K562 (cell line): ENCODE results near the gene TRMT2A. TPM values are rescaled to one million over a fixed set of nuclear protein-coding genes. Genes with fewer than 3 reads are reported as not detected.

Experiments used
- BACH1 ChIP-seq: fragments of 200-800 bp; sonication (Bioruptor generic); IDR thresholded peaks from 2 replicates; pipeline ENCODE4 v1.6.1; 2016; ENCODE audit warnings: missing genetic modification characterization, missing compliant biosample characterization
- IRF2 ChIP-seq: sonication (generic); formaldehyde crosslinking; IDR thresholded peaks from 2 replicates; pipeline ENCODE4 v1.8.1; 2022; ENCODE audit warnings: mild to moderate bottlenecking, missing genetic modification reagents
- KDM4B ChIP-seq, 2 experiments: fragments of 450-650 bp in 1 of 2; sonication (generic) in 1 of 2; IDR thresholded peaks; 2 replicates each; pipeline ENCODE4 v1.6.1; 2016 to 2017; ENCODE audit warnings: borderline replicate concordance in 2 of 2, antibody characterized with exemption in 1 of 2, low read depth in 1 of 2, mild to moderate bottlenecking in 1 of 2
- MEF2D ChIP-seq: conservative IDR thresholded peaks from 2 replicates; pipeline ENCODE4 v1.6.1; 2016; ENCODE audit warnings: low read depth, missing genetic modification characterization, missing compliant biosample characterization
- MTF1 ChIP-seq: fragments of 250-450 bp; sonication (Bioruptor Pico); IDR thresholded peaks from 2 replicates; pipeline ENCODE4 v1.9.0; 2021; ENCODE audit warnings: moderate library complexity, mild to moderate bottlenecking, inconsistent platforms, borderline replicate concordance
- PML ChIP-seq: IDR thresholded peaks from 2 replicates; pipeline ENCODE4 v1.6.1; 2012; ENCODE audit warnings: low read length, inconsistent platforms
- POLR2A ChIP-seq: fragments of 450-650 bp; conservative IDR thresholded peaks from 2 replicates; pipeline ENCODE4 v1.6.1; 2016
- POLR3G ChIP-seq: IDR thresholded peaks from 2 replicates; pipeline ENCODE4 v1.6.1; 2011; ENCODE audit not compliant: insufficient read length, insufficient replicate concordance; ENCODE audit errors: extremely low read depth
- RUNX1 ChIP-seq: sonication (generic); IDR thresholded peaks from 2 replicates; pipeline ENCODE4 v1.6.1; 2016; ENCODE audit warnings: antibody characterized with exemption, low read depth
- SRSF3 ChIP-seq: fragments of 200-400 bp; formaldehyde crosslinking; IDR thresholded peaks from 2 replicates; pipeline ENCODE4 v1.6.1; 2016; ENCODE audit warnings: mild to moderate bottlenecking, low read length, moderate library complexity; ENCODE audit not compliant: insufficient read depth
- ZBTB11 ChIP-seq, 3 experiments: fragments of 200-800 bp in 1 of 3; fragments of 250-450 bp in 1 of 3; fragments of 450-650 bp in 1 of 3; sonication (Bioruptor Pico) in 1 of 3; sonication (Bioruptor generic) in 1 of 3; formaldehyde crosslinking in 1 of 3; IDR thresholded peaks; 2 replicates each; pipeline versions ENCODE4 v1.6.1 to v1.8.0; 2016 to 2022; ENCODE audit warnings: mild to moderate bottlenecking in 2 of 3, missing genetic modification characterization in 2 of 3, missing compliant biosample characterization in 1 of 3, moderate library complexity in 1 of 3
- ZBTB43 ChIP-seq: sonication (generic); formaldehyde crosslinking; IDR thresholded peaks from 2 replicates; pipeline ENCODE4 v1.8.0; 2023; ENCODE audit warnings: mild to moderate bottlenecking, missing genetic modification reagents
- ZBTB7A ChIP-seq: IDR thresholded peaks from 2 replicates; pipeline ENCODE4 v1.6.1; 2011; ENCODE audit warnings: low read depth, mild to moderate bottlenecking, low read length, moderate library complexity, borderline replicate concordance; ENCODE audit not compliant: control insufficient read depth
- polyA plus RNA-seq, 8 experiments: library from polyadenylated mRNA; depleted of rRNA in 4 of 8; stranded (reverse) in 5 of 8; unstranded in 3 of 8; fragments of >200 nt; fragmentation: Nextera tagmentation in 2 of 8; fragmentation: Illumina TruSeq in 1 of 8; extraction: Ambion mirVana in 2 of 8; extraction: Trizol in 1 of 8; gene quantifications; 2 replicates each; pipeline versions ENCODE4 v1.2.1 to v1.2.3, GENCODE V29; 2011 to 2014; ENCODE audit warnings: inconsistent platforms in 1 of 8, missing spikeins in 1 of 8
- total RNA-seq, 7 experiments: library from RNA; depleted of rRNA in 6 of 7; stranded (reverse); fragments of >200 nt in 6 of 7; fragmentation: Illumina TruSeq in 2 of 7; extraction: Trizol in 2 of 7; gene quantifications; 2 replicates each; pipeline versions ENCODE4 v1.2.1 to v1.2.3, GENCODE V29; 2011 to 2021; ENCODE audit warnings: low replicate concordance in 1 of 7
- TF ChIP-seq, protein P1 (sequence below): sonication (generic); formaldehyde crosslinking; IDR thresholded peaks from 2 replicates; pipeline ENCODE4 v1.8.1; 2023; ENCODE audit warnings: mild to moderate bottlenecking, missing genetic modification reagents
- TF ChIP-seq, protein P2 (sequence below): fragments of 250-450 bp; sonication (Bioruptor Pico); IDR thresholded peaks from 2 replicates; pipeline ENCODE4 v1.9.0; 2021; ENCODE audit warnings: mild to moderate bottlenecking, inconsistent platforms
- TF ChIP-seq, protein P3 (sequence below): fragments of 450-650 bp; IDR thresholded peaks from 2 replicates; pipeline ENCODE4 v1.6.1; 2016; ENCODE audit warnings: borderline replicate concordance

Gene TRMT2A
- total and polyA plus RNA-seq, 9 of the 15 experiments (the other 6 are each of a cell fraction or from before 2014, with no cell fraction given), result 1.6 to 265 (median 140) TPM

DNA sequence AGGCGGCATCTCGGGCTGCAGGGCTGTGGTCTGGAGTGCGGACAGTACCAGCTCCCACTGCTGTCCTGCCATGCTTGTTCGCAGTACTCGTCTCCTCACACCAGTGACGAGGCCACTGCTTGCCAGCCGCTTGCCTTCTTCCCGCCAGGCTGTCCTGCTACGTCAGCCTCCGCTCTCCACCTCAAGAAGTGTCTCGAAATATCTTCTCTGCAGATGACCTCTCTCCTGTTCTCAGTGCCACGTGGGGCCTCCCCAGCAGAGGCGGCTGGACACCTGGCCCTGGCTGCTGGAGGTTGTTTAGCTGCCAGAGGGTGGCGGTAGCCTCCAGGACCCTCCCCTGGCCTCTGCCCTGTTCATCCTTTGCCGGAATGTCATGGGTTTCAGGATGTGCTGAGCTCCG is 36.9 kb upstream of the TRMT2A start (continued):
- TF ChIP-seq ZBTB11 (CRISPR knock-in tag; IDR thresholded peaks at IDR 0.05), result no peak
- TF ChIP-seq ZBTB43 (CRISPR knock-in tag), result no peak
- TF ChIP-seq SRSF3, result 0 out of 2 replicates have a peak, but pooled peaks have one; percentile 44
- TF ChIP-seq, protein P1, sequence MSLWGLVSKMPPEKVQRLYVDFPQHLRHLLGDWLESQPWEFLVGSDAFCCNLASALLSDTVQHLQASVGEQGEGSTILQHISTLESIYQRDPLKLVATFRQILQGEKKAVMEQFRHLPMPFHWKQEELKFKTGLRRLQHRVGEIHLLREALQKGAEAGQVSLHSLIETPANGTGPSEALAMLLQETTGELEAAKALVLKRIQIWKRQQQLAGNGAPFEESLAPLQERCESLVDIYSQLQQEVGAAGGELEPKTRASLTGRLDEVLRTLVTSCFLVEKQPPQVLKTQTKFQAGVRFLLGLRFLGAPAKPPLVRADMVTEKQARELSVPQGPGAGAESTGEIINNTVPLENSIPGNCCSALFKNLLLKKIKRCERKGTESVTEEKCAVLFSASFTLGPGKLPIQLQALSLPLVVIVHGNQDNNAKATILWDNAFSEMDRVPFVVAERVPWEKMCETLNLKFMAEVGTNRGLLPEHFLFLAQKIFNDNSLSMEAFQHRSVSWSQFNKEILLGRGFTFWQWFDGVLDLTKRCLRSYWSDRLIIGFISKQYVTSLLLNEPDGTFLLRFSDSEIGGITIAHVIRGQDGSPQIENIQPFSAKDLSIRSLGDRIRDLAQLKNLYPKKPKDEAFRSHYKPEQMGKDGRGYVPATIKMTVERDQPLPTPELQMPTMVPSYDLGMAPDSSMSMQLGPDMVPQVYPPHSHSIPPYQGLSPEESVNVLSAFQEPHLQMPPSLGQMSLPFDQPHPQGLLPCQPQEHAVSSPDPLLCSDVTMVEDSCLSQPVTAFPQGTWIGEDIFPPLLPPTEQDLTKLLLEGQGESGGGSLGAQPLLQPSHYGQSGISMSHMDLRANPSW, result no peak; the same call in 1 of the 2 replicates
- peak; percentile 80 for TF ChIP-seq ZBTB7A
- TF ChIP-seq, protein P2, sequence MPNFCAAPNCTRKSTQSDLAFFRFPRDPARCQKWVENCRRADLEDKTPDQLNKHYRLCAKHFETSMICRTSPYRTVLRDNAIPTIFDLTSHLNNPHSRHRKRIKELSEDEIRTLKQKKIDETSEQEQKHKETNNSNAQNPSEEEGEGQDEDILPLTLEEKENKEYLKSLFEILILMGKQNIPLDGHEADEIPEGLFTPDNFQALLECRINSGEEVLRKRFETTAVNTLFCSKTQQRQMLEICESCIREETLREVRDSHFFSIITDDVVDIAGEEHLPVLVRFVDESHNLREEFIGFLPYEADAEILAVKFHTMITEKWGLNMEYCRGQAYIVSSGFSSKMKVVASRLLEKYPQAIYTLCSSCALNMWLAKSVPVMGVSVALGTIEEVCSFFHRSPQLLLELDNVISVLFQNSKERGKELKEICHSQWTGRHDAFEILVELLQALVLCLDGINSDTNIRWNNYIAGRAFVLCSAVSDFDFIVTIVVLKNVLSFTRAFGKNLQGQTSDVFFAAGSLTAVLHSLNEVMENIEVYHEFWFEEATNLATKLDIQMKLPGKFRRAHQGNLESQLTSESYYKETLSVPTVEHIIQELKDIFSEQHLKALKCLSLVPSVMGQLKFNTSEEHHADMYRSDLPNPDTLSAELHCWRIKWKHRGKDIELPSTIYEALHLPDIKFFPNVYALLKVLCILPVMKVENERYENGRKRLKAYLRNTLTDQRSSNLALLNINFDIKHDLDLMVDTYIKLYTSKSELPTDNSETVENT (CRISPR knock-in tag), result peak; percentile 85
- TF ChIP-seq IRF2 (CRISPR knock-in tag), result no peak
- TF ChIP-seq MEF2D (tag), result no peak
- TF ChIP-seq POLR3G, result no peak
- TF ChIP-seq PML, result no peak
- 0 out of 4 replicates have a peak, but pooled peaks of 1 of the 2 experiments have one; percentile 5 for TF ChIP-seq KDM4B (IDR thresholded peaks at IDR 0.05; ENCODE audit: borderline replicate concordance in 2 of 2, low read depth in 1 of 2)
- no peak; the same call in 1 of the 2 replicates for TF ChIP-seq RUNX1
- no peak for TF ChIP-seq BACH1 (tag)
- TF ChIP-seq POLR2A, result no peak
- TF ChIP-seq, protein P3, sequence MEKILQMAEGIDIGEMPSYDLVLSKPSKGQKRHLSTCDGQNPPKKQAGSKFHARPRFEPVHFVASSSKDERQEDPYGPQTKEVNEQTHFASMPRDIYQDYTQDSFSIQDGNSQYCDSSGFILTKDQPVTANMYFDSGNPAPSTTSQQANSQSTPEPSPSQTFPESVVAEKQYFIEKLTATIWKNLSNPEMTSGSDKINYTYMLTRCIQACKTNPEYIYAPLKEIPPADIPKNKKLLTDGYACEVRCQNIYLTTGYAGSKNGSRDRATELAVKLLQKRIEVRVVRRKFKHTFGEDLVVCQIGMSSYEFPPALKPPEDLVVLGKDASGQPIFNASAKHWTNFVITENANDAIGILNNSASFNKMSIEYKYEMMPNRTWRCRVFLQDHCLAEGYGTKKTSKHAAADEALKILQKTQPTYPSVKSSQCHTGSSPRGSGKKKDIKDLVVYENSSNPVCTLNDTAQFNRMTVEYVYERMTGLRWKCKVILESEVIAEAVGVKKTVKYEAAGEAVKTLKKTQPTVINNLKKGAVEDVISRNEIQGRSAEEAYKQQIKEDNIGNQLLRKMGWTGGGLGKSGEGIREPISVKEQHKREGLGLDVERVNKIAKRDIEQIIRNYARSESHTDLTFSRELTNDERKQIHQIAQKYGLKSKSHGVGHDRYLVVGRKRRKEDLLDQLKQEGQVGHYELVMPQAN, result no peak
- no peak for TF ChIP-seq MTF1
